PC-9 (cell line): ENCODE measurements around the gene TENT5C. TPM values are rescaled to one million over a fixed set of nuclear protein-coding genes. Genes with fewer than 3 reads are reported as not detected.
A peak's percentile ranks its signal among the peaks of the same experiment; 100 is the strongest.

Experiments
- BruUV-seq: library from RNA; stranded (reverse); fragments of 400-500 nt; replicated peaks from 2 replicates; lab custom pipeline; 2021; lab: Mats Ljungman, UMichigan
- CTCF ChIA-PET: fragments of 300-600 bp; sonication (Branson Sonifier 250); formaldehyde crosslinking; loops from one replicate; lab custom pipeline; 2022; ENCODE audit warnings: antibody characterized with exemption; lab: Charles Lee
- POLR2A ChIA-PET: fragments of 300-600 bp; sonication (Branson Sonifier 250); formaldehyde crosslinking; loops from one replicate; lab custom pipeline; 2022; ENCODE audit warnings: antibody characterized with exemption; ENCODE audit not compliant: unreplicated experiment; lab: Charles Lee
- DNase-seq, 2 experiments: peaks; one replicate each; pipeline versions ENCODE4 v3.0.0 to v3.0.0-alpha.2; 2015 to 2022; ENCODE audit warnings: mixed read lengths in 1 of 2
- H2AFZ ChIP-seq: fragments of 200-600 bp; sonication (generic); 2 replicates; pipeline ENCODE4 v1.8.1; 2017; ENCODE audit warnings: antibody characterized with exemption
- H3F3A ChIP-seq: fragments of 200-600 bp; sonication (generic); 2 replicates; pipeline ENCODE4 v1.8.1; 2017; ENCODE audit warnings: antibody characterized with exemption, mild to moderate bottlenecking, low read depth; ENCODE audit not compliant: insufficient read depth
- H3K27ac ChIP-seq: fragments of 200-600 bp; sonication (generic); 2 replicates; pipeline ENCODE4 v1.6.1; 2016; ENCODE audit warnings: mixed run types
- H3K27me3 ChIP-seq: fragments of 200-600 bp; sonication (generic); 2 replicates; pipeline ENCODE4 v1.6.1; 2016; ENCODE audit warnings: low read depth, mixed run types; ENCODE audit not compliant: insufficient read depth
- H3K36me3 ChIP-seq: fragments of 200-600 bp; sonication (generic); 2 replicates; pipeline ENCODE4 v1.6.1; 2016; ENCODE audit warnings: low read depth, mixed run types
- H3K4me1 ChIP-seq: fragments of 200-600 bp; sonication (generic); replicated peaks from 2 replicates; pipeline ENCODE4 v1.6.1; 2016; ENCODE audit warnings: mixed run types; ENCODE audit not compliant: insufficient read depth
- H3K4me2 ChIP-seq: fragments of 200-600 bp; sonication (generic); 2 replicates; pipeline ENCODE4 v1.6.1; 2017; ENCODE audit warnings: mixed run types
- H3K4me3 ChIP-seq: fragments of 200-600 bp; sonication (generic); 2 replicates; pipeline ENCODE4 v1.6.1; 2016; ENCODE audit warnings: mixed run types
- H3K79me2 ChIP-seq: fragments of 200-600 bp; sonication (generic); 2 replicates; pipeline ENCODE4 v1.6.1; 2017; ENCODE audit warnings: low read depth, mixed run types
- H3K9me2 ChIP-seq: fragments of 200-600 bp; sonication (generic); 2 replicates; pipeline ENCODE4 v1.8.1; 2017; ENCODE audit warnings: mild to moderate bottlenecking; ENCODE audit not compliant: insufficient read depth
- H3K9me3 ChIP-seq: fragments of 200-600 bp; sonication (generic); 2 replicates; pipeline ENCODE4 v1.8.1; 2016; ENCODE audit warnings: low read depth; ENCODE audit not compliant: insufficient read depth
- H4K20me1 ChIP-seq: fragments of 200-600 bp; sonication (generic); 2 replicates; pipeline ENCODE4 v1.8.1; 2017; ENCODE audit not compliant: insufficient read depth
- CTCF ChIP-seq: fragments of 200-600 bp; sonication (generic); conservative IDR thresholded peaks from 2 replicates; pipeline ENCODE4 v1.6.1; 2017; ENCODE audit warnings: mixed run types, antibody characterized with exemption, mild to moderate bottlenecking, moderate library complexity
- EZH2 ChIP-seq: fragments of 200-600 bp; sonication (generic); IDR thresholded peaks from 2 replicates; pipeline ENCODE4 v1.8.0; 2017; ENCODE audit warnings: antibody characterized with exemption, low read depth
- intact Hi-C: fragments of 100-400 bp; cut with micrococcal nuclease; formaldehyde crosslinking; loops from one replicate; pipeline ENCODE4 v1.10.0; 2022; ENCODE audit not compliant: unreplicated experiment
- total RNA-seq: library from RNA; stranded (reverse); gene quantifications from 2 replicates; pipeline ENCODE4 v1.2.3, GENCODE V29; 2021

Gene TENT5C
- total RNA-seq, 1 experiment from 2014 or later, result 4.3 TPM

- H3K27ac ChIP-seq, result no peak overlapping the region
- no peaks in the 10 kb centered on the region for H3F3A ChIP-seq
- H3K36me3 ChIP-seq, result no peaks in the 10 kb centered on the region
- no peaks in the 10 kb centered on the region for H3K9me2 ChIP-seq
- ChIA-PET POLR2A (no interaction called here), CTCF (no interaction called here)
- H3K4me2 ChIP-seq, result no peak overlapping the region
- H3K4me1 ChIP-seq, result peaks cover 7% of the 10 kb centered on the region
- DNase-seq, result no peak
- H3K4me3 ChIP-seq, result no peak overlapping the region
- H2AFZ ChIP-seq, result no peak overlapping the region
- intact Hi-C loops, result loop anchor here (5.0 kb wide), 1 partner anchor 80 kb away; no protein-coding TSS in a partner anchor
- BruUV-seq, result no TSS peak
- TF ChIP-seq EZH2 (no peak), CTCF (no peak)
- H3K9me3 ChIP-seq, result no peaks in the 10 kb centered on the region
- H3K79me2 ChIP-seq, result no peaks in the 10 kb centered on the region
- H3K27me3 ChIP-seq, result no peaks in the 10 kb centered on the region
- H4K20me1 ChIP-seq, result no peaks in the 10 kb centered on the region
These were observed 66.9 kb downstream of the TENT5C start for GRCh38 chr1:117672756-117673155.

GRCh38 chr1:117673405-117673804, 67.6 kb downstream of the TENT5C start:
- Histone ChIP-seq H4K20me1 (no peaks in the 10 kb centered on the region), H3K4me2 (no peak overlapping the region), H3K4me1 (peaks cover 7% of the 10 kb centered on the region), H3K9me3 (no peaks in the 10 kb centered on the region), H3K27me3 (no peaks in the 10 kb centered on the region), H3K9me2 (no peaks in the 10 kb centered on the region), H3K27ac (no peak overlapping the region), H3K4me3 (no peak overlapping the region), H3F3A (no peaks in the 10 kb centered on the region), H3K36me3 (no peaks in the 10 kb centered on the region), H3K79me2 (no peaks in the 10 kb centered on the region), H2AFZ (no peak overlapping the region)
- TF ChIP-seq EZH2 (no peak), CTCF (no peak)
- ChIA-PET POLR2A (interaction anchor here (0.7 kb wide), 1 partner anchor 325 kb away, joined by 5 read pairs; no protein-coding TSS in a partner anchor), CTCF (interaction anchor here (0.7 kb wide), 1 partner anchor 146 kb away, joined by 4 read pairs; no protein-coding TSS in a partner anchor)
- intact Hi-C loops, result loop anchor here (5.0 kb wide), 1 partner anchor 79 kb away; no protein-coding TSS in a partner anchor
- BruUV-seq, result no TSS peak
- DNase-seq, result peak in 1 of 2 experiments; percentile 73

- Histone ChIP-seq H3K27me3 (no peaks in the 10 kb centered on the region), H4K20me1 (no peaks in the 10 kb centered on the region), H3K9me2 (no peaks in the 10 kb centered on the region), H3K4me1 (peaks cover 7% of the 10 kb centered on the region), H3K4me2 (no peak overlapping the region), H2AFZ (no peak overlapping the region), H3F3A (no peaks in the 10 kb centered on the region), H3K36me3 (no peaks in the 10 kb centered on the region), H3K9me3 (no peaks in the 10 kb centered on the region), H3K79me2 (no peaks in the 10 kb centered on the region), H3K27ac (no peak overlapping the region), H3K4me3 (no peak overlapping the region)
- TF ChIP-seq EZH2 (no peak), CTCF (peak; percentile 51; the same call in 1 of the 2 replicates)
- ChIA-PET POLR2A (no interaction called here), CTCF (interaction anchor here (0.8 kb wide), 1 partner anchor 79 kb away, joined by 3 read pairs; no protein-coding TSS in a partner anchor)
- no TSS peak for BruUV-seq
- DNase-seq, result peak in 1 of 2 experiments; percentile 55
- intact Hi-C loops, result loop anchor here (1.0 to 5.0 kb wide), 3 partner anchors 68 to 139 kb away; partner anchors contain the start of gene TENT5C
These were observed 68.9 kb downstream of the TENT5C start for GRCh38 chr1:117674521-117675400.
